GM23338 (cell line): ENCODE measurements around the gene DTNB.

Source experiments
- CREB1 ChIP-seq: fragments of 250-450 bp; sonication (Bioruptor Pico); IDR thresholded peaks from 2 replicates; pipeline ENCODE4 v1.5.0; 2020; ENCODE audit warnings: low read depth, mild to moderate bottlenecking, moderate library complexity
- CTCF ChIP-seq, 2 experiments: fragments of 200-600 bp in 1 of 2; sonication (generic) in 1 of 2; conservative IDR thresholded peaks; 2 replicates each; pipeline versions ENCODE4 v1.5.1 to v1.6.1; 2016 to 2017; ENCODE audit warnings: antibody characterized with exemption in 2 of 2, low read depth in 2 of 2, mild to moderate bottlenecking in 2 of 2, moderate library complexity in 1 of 2
- ETS1 ChIP-seq: IDR thresholded peaks from 2 replicates; pipeline ENCODE4 v1.6.1; 2016; ENCODE audit warnings: antibody characterized with exemption
- EZH2 ChIP-seq: fragments of 200-600 bp; sonication (generic); IDR thresholded peaks from one replicate; pipeline ENCODE4 v1.8.0; 2017; ENCODE audit warnings: antibody characterized with exemption, mild to moderate bottlenecking, low read depth; ENCODE audit not compliant: unreplicated experiment
- EZH2phosphoT487 ChIP-seq: fragments of 200-600 bp; sonication (generic); IDR thresholded peaks from one replicate; pipeline ENCODE4 v1.8.1; 2018; ENCODE audit warnings: antibody characterized with exemption; ENCODE audit not compliant: unreplicated experiment
- JUNB ChIP-seq: IDR thresholded peaks from one replicate; pipeline ENCODE4 v1.6.1; 2016; ENCODE audit warnings: antibody characterized with exemption; ENCODE audit not compliant: unreplicated experiment
- NANOG ChIP-seq: IDR thresholded peaks from 2 replicates; pipeline ENCODE4 v1.6.1; 2016; ENCODE audit warnings: antibody characterized with exemption, borderline replicate concordance
- POLR2AphosphoS5 ChIP-seq: IDR thresholded peaks from 2 replicates; pipeline ENCODE4 v1.6.1; 2016; ENCODE audit warnings: antibody characterized with exemption, low read depth
- REST ChIP-seq: IDR thresholded peaks from one replicate; pipeline ENCODE4 v1.6.1; 2018; ENCODE audit warnings: antibody characterized with exemption; ENCODE audit not compliant: unreplicated experiment
- ZNF114 ChIP-seq: fragments of 250-450 bp; sonication (Bioruptor Pico); IDR thresholded peaks from 2 replicates; pipeline ENCODE4 v1.5.0; 2020; ENCODE audit warnings: mild to moderate bottlenecking, moderate library complexity

- TF ChIP-seq CTCF (conservative IDR thresholded peaks at IDR 0.05; ENCODE audit: low read depth in 2 of 2) = no peak
- no peak for TF ChIP-seq POLR2AphosphoS5
- TF ChIP-seq EZH2 = no peak
- no peak for TF ChIP-seq NANOG
- TF ChIP-seq JUNB = no peak
- TF ChIP-seq ZNF114 (CRISPR knock-in tag) = no peak
- no peak for TF ChIP-seq EZH2phosphoT487
- no peak for TF ChIP-seq REST
- TF ChIP-seq CREB1 (CRISPR knock-in tag) = no peak
- no peak for TF ChIP-seq ETS1
Observed at GRCh38 chr2:25337891-25338290, 335.5 kb downstream of the DTNB start.
